ENCODE data around the gene ROBO2. TPM values are rescaled to one million over a fixed set of nuclear protein-coding genes. Genes with fewer than 3 reads are reported as not detected.

The ROBO2 gene
- total RNA-seq, 1 donor from 2014 or later: 8.9 TPM

DNA sequence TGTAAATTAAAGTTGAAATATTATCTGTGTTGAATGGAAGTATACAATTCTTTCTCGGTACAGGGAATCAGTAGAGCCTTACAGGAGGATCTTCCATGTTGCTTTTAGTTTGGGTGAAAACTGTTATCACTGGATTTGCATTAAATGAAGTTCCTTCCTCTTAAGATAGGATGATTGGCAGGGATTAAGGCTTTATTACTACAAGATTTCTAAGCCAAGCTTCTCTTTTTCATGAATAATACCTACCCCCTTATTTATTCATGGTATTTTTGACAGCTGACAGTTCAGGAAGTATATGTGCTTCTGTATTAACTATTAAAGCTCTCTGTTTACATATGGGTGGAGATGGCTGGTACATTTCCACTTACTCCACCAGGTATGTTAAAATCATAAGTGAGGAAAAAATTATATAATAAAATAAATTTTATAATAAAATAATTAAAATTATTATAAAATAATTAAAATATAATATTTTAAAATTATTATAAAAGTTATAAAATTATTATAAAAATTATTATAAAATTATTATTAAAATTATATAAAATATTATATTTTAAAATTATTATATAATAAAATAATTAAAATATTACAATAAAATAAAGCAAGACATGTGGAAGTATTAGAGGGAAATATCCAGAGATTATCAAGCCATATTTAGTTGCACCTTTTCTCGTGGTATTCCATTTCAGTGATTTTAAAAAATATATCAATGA, 332.9 kb downstream of the ROBO2 start:
- Histone ChIP-seq H3K27ac (ENCODE audit: low read depth, low read length) (no peak overlapping the region), H3K36me3 (ENCODE audit: control insufficient read depth in 3 of 3, insufficient read depth in 3 of 3, low read length in 3 of 3) (no peaks in the 10 kb centered on the region), H3K9ac (ENCODE audit: low read depth in 1 of 3, low read length in 3 of 3) (no peak overlapping the region), H3K4me3 (ENCODE audit: low read length in 3 of 3) (no peak overlapping the region), H3K9me3 (ENCODE audit: control insufficient read depth in 3 of 3, low read length in 3 of 3) (no peaks in the 10 kb centered on the region), H3K4me1 (ENCODE audit: control insufficient read depth in 3 of 3, insufficient read depth in 3 of 3, low read length in 3 of 3) (no peaks in the 10 kb centered on the region), H3K27me3 (ENCODE audit: control insufficient read depth in 3 of 3, insufficient read depth in 3 of 3, low read length in 3 of 3) (no peaks in the 10 kb centered on the region)

DNA sequence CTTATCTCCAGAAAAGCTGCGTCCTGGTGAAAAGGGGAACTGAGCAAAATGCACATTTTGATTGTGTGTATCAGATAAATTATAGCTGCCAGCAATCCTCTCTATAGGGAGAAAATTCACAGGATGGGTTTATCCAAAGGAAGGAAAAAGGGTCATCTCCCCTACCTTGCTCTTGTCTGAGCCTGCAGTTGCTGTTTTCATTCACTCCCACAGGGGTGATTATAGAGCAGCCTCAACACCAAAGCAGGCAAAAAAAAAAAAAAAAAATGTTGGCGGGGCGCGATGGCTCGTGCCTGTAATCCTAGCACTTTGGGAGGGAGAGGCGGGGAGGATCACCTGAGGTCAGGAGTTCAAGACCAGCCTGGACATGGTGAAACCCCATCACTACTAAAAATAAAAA, 333.7 kb downstream of the ROBO2 start:
- H3K27ac ChIP-seq (ENCODE audit: low read depth, low read length): no peak overlapping the region
- no peaks in the 10 kb centered on the region for H3K36me3 ChIP-seq (ENCODE audit: control insufficient read depth in 3 of 3, insufficient read depth in 3 of 3, low read length in 3 of 3)
- no peaks in the 10 kb centered on the region for H3K9me3 ChIP-seq (ENCODE audit: control insufficient read depth in 3 of 3, low read length in 3 of 3)
- no peaks in the 10 kb centered on the region for H3K4me1 ChIP-seq (ENCODE audit: control insufficient read depth in 3 of 3, insufficient read depth in 3 of 3, low read length in 3 of 3)
- no peak overlapping the region for H3K4me3 ChIP-seq (ENCODE audit: low read length in 3 of 3)
- H3K9ac ChIP-seq (ENCODE audit: low read depth in 1 of 3, low read length in 3 of 3): no peak overlapping the region
- no peaks in the 10 kb centered on the region for H3K27me3 ChIP-seq (ENCODE audit: control insufficient read depth in 3 of 3, insufficient read depth in 3 of 3, low read length in 3 of 3)

DNA sequence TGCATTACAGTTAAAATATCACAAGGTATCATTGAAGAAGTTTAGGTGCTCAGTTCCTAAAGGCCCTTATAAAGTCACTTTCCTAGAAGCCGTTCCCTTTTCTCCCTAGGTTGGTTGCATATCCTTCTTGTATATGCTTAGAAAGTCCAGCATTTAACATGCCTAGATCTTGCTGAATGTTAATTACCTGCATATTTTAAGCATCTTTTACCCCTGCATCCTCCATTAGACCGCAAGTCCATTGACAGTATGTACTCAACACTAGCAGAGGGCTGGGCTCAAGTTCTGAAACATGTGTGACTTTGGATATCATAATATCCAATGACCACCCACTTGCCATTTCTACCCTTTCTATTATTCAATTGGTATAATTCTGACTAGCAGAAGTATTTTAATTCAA, 336.6 kb downstream of the ROBO2 start:
- H3K27ac ChIP-seq (ENCODE audit: low read depth, low read length): no peak overlapping the region
- H3K4me3 ChIP-seq (ENCODE audit: low read length in 3 of 3): no peak overlapping the region

DNA sequence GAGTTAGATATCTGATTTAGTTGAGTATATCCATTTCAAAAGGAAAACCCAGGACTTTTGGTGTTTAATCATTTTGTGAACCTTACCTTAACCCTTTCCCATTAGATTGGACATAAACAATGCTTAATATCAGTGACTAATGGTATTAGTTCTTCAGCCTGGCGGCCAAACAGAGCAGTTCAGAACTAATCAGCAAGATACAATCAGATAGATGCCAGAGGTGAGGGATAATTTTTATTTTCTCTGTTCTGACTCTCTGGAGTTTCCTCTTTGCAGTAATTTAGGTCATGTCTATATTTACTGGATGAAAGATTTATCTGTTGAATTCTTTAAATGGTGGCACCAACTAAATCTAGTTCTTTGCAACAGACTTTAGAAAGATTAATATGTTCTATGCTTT, 337.8 kb downstream of the ROBO2 start:
- H3K4me1 ChIP-seq (ENCODE audit: control insufficient read depth in 3 of 3, insufficient read depth in 3 of 3, low read length in 3 of 3): no peaks in the 10 kb centered on the region
- no peak overlapping the region for H3K9ac ChIP-seq (ENCODE audit: low read depth in 1 of 3, low read length in 3 of 3)
- no peak overlapping the region for H3K4me3 ChIP-seq (ENCODE audit: low read length in 3 of 3)

More for the DNA sequence above, 336.6 kb downstream of the ROBO2 start:
- Histone ChIP-seq H3K9ac (ENCODE audit: low read depth in 1 of 3, low read length in 3 of 3) (no peak overlapping the region), H3K4me1 (ENCODE audit: control insufficient read depth in 3 of 3, insufficient read depth in 3 of 3, low read length in 3 of 3) (no peaks in the 10 kb centered on the region), H3K27me3 (ENCODE audit: control insufficient read depth in 3 of 3, insufficient read depth in 3 of 3, low read length in 3 of 3) (no peaks in the 10 kb centered on the region), H3K9me3 (ENCODE audit: control insufficient read depth in 3 of 3, low read length in 3 of 3) (no peaks in the 10 kb centered on the region), H3K36me3 (ENCODE audit: control insufficient read depth in 3 of 3, insufficient read depth in 3 of 3, low read length in 3 of 3) (no peaks in the 10 kb centered on the region)

DNA sequence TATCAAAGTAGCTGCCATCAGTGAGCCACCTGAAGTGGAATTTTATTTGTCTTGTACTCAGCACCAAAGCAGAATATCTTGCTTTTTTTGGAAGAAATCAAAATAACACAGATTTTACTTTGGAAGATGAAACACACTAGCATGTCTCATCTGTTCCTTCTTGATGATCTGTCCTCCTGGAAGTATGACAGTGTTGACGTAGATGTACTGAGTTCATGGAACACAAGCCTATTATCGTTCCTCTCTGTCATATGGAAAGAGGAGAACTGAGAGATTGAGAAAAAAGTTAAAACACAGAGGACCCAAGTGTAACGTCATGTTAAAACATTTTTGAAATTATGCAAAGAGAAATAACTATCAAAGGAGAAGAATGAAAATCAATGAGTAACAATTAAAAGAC, 340.2 kb downstream of the ROBO2 start:
- Histone ChIP-seq H3K36me3 (ENCODE audit: control insufficient read depth in 3 of 3, insufficient read depth in 3 of 3, low read length in 3 of 3) (no peaks in the 10 kb centered on the region), H3K4me3 (ENCODE audit: low read length in 3 of 3) (no peak overlapping the region), H3K27ac (ENCODE audit: low read depth, low read length) (no peak overlapping the region), H3K9me3 (ENCODE audit: control insufficient read depth in 3 of 3, low read length in 3 of 3) (no peaks in the 10 kb centered on the region), H3K27me3 (ENCODE audit: control insufficient read depth in 3 of 3, insufficient read depth in 3 of 3, low read length in 3 of 3) (no peaks in the 10 kb centered on the region), H3K9ac (ENCODE audit: low read depth in 1 of 3, low read length in 3 of 3) (no peak overlapping the region), H3K4me1 (ENCODE audit: control insufficient read depth in 3 of 3, insufficient read depth in 3 of 3, low read length in 3 of 3) (no peaks in the 10 kb centered on the region)

More for the DNA sequence above, 337.8 kb downstream of the ROBO2 start:
- no peak overlapping the region for H3K27ac ChIP-seq (ENCODE audit: low read depth, low read length)
- H3K36me3 ChIP-seq (ENCODE audit: control insufficient read depth in 3 of 3, insufficient read depth in 3 of 3, low read length in 3 of 3): no peaks in the 10 kb centered on the region
- no peaks in the 10 kb centered on the region for H3K9me3 ChIP-seq (ENCODE audit: control insufficient read depth in 3 of 3, low read length in 3 of 3)
- no peaks in the 10 kb centered on the region for H3K27me3 ChIP-seq (ENCODE audit: control insufficient read depth in 3 of 3, insufficient read depth in 3 of 3, low read length in 3 of 3)

DNA sequence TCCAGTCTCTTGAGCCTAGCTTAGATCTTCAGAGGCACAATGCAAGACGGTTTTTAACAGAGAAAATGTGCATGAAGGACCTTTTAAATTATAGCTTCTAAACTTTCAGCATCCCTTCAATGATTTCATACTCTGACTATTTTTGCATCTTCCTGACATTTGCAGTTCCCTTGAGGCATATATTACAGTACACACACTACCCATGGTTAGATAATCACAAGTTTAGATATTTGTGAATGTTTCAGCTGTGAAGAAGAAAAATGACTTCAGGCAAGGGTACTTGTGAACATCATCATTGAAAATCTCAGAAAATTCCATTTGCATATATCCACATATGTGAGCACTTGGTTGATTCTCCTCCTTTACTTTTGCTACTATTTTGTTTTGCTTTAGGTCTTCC, 341.5 kb downstream of the ROBO2 start:
- Histone ChIP-seq H3K27me3 (ENCODE audit: control insufficient read depth in 3 of 3, insufficient read depth in 3 of 3, low read length in 3 of 3) (no peaks in the 10 kb centered on the region), H3K36me3 (ENCODE audit: control insufficient read depth in 3 of 3, insufficient read depth in 3 of 3, low read length in 3 of 3) (no peaks in the 10 kb centered on the region), H3K4me3 (ENCODE audit: low read length in 3 of 3) (no peak overlapping the region), H3K4me1 (ENCODE audit: control insufficient read depth in 3 of 3, insufficient read depth in 3 of 3, low read length in 3 of 3) (no peaks in the 10 kb centered on the region), H3K9me3 (ENCODE audit: control insufficient read depth in 3 of 3, low read length in 3 of 3) (no peaks in the 10 kb centered on the region), H3K9ac (ENCODE audit: low read depth in 1 of 3, low read length in 3 of 3) (no peak overlapping the region), H3K27ac (ENCODE audit: low read depth, low read length) (no peak overlapping the region)

DNA sequence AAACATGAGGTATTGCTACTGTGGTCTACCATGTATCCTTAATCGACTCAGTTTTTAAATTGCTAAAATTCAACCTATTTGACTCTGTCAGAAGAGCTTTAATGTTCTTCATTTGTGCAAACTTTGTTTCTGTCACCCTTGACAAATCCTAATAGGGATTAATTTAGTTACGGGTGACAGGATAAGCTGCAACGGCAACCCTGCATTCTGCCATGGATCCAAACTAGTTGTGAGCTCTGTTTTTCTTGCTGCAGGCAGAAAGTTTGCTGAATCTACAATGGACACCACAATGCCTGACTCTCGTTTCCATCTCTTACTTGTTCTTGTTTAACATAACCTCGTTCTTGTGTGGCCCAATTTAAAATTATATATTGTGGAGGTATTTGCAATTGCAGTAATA, 352.3 kb downstream of the ROBO2 start:
- Histone ChIP-seq H3K4me3 (ENCODE audit: low read length in 3 of 3) (no peak overlapping the region), H3K36me3 (ENCODE audit: control insufficient read depth in 3 of 3, insufficient read depth in 3 of 3, low read length in 3 of 3) (no peaks in the 10 kb centered on the region), H3K27me3 (ENCODE audit: control insufficient read depth in 3 of 3, insufficient read depth in 3 of 3, low read length in 3 of 3) (no peaks in the 10 kb centered on the region), H3K9ac (ENCODE audit: low read depth in 1 of 3, low read length in 3 of 3) (no peak overlapping the region), H3K4me1 (ENCODE audit: control insufficient read depth in 3 of 3, insufficient read depth in 3 of 3, low read length in 3 of 3) (no peaks in the 10 kb centered on the region), H3K27ac (ENCODE audit: low read depth, low read length) (no peak overlapping the region), H3K9me3 (ENCODE audit: control insufficient read depth in 3 of 3, low read length in 3 of 3) (no peaks in the 10 kb centered on the region)

DNA sequence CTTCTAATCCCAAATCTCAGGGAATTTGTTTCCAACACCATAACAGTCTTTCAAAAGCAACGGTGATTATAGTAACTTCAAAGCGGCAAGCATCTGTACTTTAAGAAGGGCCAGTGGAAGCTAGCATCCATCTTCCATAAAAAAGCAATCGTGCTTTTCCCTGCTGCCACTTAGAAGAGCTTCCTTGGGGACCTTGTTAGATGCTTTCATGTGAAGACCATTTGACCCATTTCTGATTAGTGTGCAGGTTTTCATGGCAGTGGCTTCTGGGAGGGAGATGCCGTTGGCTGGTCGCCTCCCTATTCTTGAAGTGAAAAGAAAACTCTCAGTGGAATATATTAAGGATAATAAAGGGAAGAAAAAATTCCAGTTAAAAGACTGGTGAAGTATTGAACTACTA, 354.1 kb downstream of the ROBO2 start:
- no peak overlapping the region for H3K27ac ChIP-seq (ENCODE audit: low read depth, low read length)
- no peak overlapping the region for H3K4me3 ChIP-seq (ENCODE audit: low read length in 3 of 3)
- no peaks in the 10 kb centered on the region for H3K4me1 ChIP-seq (ENCODE audit: control insufficient read depth in 3 of 3, insufficient read depth in 3 of 3, low read length in 3 of 3)
- no peak overlapping the region for H3K9ac ChIP-seq (ENCODE audit: low read depth in 1 of 3, low read length in 3 of 3)
- no peaks in the 10 kb centered on the region for H3K9me3 ChIP-seq (ENCODE audit: control insufficient read depth in 3 of 3, low read length in 3 of 3)
- no peaks in the 10 kb centered on the region for H3K36me3 ChIP-seq (ENCODE audit: control insufficient read depth in 3 of 3, insufficient read depth in 3 of 3, low read length in 3 of 3)
- no peaks in the 10 kb centered on the region for H3K27me3 ChIP-seq (ENCODE audit: control insufficient read depth in 3 of 3, insufficient read depth in 3 of 3, low read length in 3 of 3)

DNA sequence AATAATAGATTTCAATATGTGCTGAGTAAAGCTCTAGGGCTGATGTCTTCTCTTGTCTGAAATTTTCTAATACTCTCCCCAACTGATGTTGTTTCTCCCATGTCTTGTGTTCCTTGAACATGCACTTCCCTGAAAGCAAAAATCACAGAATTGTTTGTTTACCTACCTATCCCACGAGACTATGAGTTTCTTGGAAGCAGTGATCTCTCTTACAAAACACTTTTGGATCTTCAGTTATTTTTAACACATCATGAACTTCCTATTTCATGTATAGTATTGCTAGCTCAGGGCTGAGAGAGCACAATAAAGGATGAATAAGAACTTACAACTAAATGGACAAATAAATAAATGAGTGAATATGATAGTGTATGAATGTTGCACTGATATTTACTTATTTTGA, 365.0 kb downstream of the ROBO2 start:
- Histone ChIP-seq H3K27ac (ENCODE audit: low read depth, low read length) (no peak overlapping the region), H3K36me3 (ENCODE audit: control insufficient read depth in 3 of 3, insufficient read depth in 3 of 3, low read length in 3 of 3) (no peaks in the 10 kb centered on the region), H3K4me1 (ENCODE audit: control insufficient read depth in 3 of 3, insufficient read depth in 3 of 3, low read length in 3 of 3) (no peaks in the 10 kb centered on the region), H3K4me3 (ENCODE audit: low read length in 3 of 3) (no peak overlapping the region), H3K27me3 (ENCODE audit: control insufficient read depth in 3 of 3, insufficient read depth in 3 of 3, low read length in 3 of 3) (no peaks in the 10 kb centered on the region), H3K9ac (ENCODE audit: low read depth in 1 of 3, low read length in 3 of 3) (no peak overlapping the region), H3K9me3 (ENCODE audit: control insufficient read depth in 3 of 3, low read length in 3 of 3) (no peaks in the 10 kb centered on the region)

DNA sequence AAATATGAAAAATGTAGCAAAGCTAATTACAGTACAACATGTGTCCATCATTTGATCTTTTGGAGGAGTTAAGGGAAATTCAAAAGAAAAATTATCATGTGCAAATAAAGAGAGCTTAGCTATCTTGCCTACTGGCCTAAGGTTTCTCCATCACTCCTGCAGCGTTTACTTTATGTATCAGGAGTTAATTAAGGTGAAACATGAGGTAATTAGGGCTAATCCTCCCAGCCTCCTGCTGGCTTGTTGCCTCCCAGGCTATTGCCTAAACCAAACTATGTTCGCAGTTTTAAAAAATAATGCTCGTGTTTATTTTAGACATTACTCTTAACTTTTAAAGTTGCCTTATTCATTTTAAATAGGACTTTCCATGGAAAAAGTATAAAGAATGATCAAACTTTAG, 367.5 kb downstream of the ROBO2 start:
- Histone ChIP-seq H3K27me3 (ENCODE audit: control insufficient read depth in 3 of 3, insufficient read depth in 3 of 3, low read length in 3 of 3) (no peaks in the 10 kb centered on the region), H3K27ac (ENCODE audit: low read depth, low read length) (no peak overlapping the region), H3K9me3 (ENCODE audit: control insufficient read depth in 3 of 3, low read length in 3 of 3) (no peaks in the 10 kb centered on the region), H3K4me3 (ENCODE audit: low read length in 3 of 3) (no peak overlapping the region), H3K4me1 (ENCODE audit: control insufficient read depth in 3 of 3, insufficient read depth in 3 of 3, low read length in 3 of 3) (no peaks in the 10 kb centered on the region), H3K36me3 (ENCODE audit: control insufficient read depth in 3 of 3, insufficient read depth in 3 of 3, low read length in 3 of 3) (no peaks in the 10 kb centered on the region), H3K9ac (ENCODE audit: low read depth in 1 of 3, low read length in 3 of 3) (no peak overlapping the region)

Data from skeletal muscle tissue (tissue), 4 donors.